Measurements from ENCODE around the gene CACHD1.
"Not testable (repeated sequence)": the region's sequence is repeated elsewhere in the genome, so short reads cannot be mapped to it uniquely, and the experiment has no call there.

The CACHD1 gene

DNA sequence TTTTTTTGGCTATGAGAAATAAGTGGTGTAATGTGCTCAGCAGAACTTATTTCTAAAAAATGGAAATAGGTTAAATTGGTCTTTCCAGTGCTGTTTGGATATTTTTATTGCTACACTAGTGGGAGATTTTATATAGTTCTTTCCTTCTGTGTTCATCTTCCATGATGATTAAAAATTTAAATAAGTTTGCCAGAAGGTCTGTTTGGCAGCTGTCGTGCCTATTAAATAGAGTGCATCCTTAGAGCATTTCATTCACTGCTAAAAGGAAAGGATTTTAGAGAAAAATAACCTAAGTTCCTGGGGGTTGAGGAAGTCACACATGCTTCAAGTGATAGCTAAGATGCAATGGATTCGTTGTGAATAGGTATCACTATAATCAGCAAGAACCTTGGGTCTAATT is 245.3 kb downstream of the CACHD1 start:
- no peak for DNase-seq

DNA sequence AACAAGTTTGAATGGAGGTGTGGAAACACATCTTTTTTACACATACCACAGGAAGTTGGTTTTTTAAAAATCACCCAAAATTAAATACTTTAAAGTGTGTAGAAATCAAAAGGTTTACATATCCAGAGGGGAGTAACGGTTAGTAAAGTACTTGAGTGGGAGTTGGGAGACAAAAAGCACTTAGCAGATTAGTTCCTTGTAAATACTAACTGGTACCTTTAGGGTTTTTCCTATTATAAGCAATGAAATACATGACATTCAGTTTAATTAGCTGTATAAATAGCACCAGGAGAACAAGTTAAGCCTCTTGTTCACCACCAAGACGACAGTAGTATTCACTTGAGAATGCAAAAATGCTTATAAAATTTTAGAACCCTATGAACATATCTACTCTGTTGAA is 251.2 kb downstream of the CACHD1 start:
- no peak for DNase-seq

DNA sequence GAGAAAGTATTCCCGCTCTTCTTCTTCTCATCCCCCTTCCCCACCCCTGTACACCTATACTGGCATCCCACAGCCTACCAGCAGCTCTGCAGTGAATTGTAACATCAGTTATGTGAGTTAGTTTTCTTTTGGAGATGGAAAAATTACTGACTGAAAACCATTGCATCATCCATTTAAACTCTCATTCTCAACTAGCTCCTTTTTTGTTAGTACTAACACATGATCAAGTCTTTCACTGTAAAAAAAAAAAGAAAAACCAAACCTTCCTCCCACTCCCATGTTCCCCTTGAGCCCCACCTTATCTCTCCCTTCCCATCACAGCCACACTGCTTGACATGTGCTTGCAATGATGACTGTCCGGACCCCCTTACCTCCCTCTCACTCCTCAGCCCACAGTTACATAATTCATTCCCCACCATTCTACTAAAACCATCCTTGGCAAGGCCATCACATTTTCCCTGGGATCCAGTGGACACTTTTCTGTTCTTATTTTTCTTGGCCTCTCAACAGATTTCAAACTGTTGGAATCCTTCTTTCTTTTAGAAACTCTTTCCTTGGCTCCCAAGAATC is 251.7 kb downstream of the CACHD1 start:
- no peak for DNase-seq

DNA sequence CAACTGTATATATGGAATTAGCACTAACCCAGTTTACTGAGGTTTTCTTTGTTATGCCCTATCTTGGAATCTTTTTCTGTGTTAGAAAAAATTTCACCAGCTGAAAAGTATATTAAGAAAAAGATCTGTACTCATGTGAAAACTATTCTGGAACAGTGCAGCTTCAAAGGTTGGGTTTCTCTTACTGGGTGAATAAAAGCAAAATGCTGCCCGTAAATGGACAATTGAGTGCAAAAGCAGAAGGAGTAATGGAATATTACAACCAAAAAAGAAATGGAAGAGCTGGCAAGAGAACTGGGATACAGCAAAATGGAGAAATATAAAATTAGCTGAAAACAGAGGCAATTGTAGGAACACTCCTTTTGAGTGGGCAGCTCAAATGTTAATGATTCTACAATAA is 257.9 kb downstream of the CACHD1 start:
- DNase-seq = no peak

DNA sequence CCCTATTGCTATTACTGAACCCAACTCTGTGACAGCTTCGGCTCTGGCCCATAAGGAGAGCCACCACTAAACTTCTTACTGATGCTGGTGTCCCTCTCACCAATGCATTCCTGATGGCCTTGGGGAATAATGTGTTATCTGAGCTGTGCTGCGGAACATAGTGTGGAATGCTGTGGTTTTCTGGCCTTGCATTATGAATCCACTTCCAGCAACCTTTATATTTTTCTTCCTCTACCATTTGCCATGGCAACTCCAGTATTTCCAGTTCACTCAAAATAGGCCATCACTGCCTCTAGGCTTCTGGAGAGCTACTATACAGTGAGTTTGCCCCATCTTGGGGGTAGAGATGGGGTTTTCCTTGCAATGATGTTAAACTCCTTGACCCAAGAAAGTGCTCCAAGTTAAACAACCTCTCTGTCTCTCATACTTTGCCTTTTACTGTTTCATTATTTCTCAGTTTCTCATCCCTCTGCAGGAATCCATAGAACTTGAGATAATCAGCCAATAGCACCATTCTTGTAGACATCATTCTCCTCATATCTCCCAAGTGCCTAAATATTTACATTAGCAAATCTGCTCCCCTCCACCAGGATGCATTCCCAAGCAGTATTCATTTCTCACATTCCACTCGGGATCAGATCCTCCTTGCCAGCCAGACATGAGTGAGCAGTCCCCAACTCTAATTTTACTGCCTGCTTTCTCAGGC is 263.8 kb downstream of the CACHD1 start:
- no peak for DNase-seq

DNA sequence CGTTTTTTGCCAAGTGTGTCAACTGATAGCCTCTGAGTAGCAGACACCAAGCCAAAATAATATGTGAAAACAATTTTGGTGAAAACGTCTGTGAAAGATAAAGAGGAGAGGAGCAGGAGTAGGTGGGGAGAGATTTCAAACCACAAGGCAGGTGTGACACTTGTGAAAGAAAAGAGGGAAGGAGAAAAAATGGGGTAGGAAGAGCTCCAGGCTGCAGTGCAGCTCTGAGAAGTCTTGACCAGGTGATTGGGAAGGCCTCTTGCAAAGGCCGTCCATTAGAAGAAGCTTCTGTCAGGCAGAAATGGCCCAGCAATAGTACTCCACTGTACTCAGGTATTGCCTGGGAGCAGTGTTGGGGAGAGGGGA is 264.3 kb downstream of the CACHD1 start:
- DNase-seq = no peak

DNA sequence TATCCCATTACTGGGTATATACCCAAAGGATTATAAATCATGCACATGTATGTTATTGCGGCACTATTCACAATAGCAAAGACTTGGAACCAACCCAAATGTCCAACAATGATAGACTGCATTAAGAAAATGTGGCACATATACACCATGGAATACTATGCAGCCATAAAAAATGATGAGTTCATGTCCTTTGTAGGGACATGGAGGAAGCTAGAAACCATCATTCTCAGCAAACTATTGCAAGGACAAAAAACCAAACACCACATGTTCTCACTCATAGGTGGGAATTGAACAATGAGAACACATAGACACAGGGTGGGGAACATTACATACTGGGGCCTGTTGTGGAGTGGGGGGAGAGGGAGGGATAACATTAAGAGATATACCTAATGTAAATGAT is 270.8 kb downstream of the CACHD1 start:
- not testable (repeated sequence) for DNase-seq

Data from stimulated activated naive CD4-positive, alpha-beta T cell treated with Interleukin-2 at 50 U/mL for 16 hours (primary cell).